Astrocyte (in vitro differentiated cells and primary cell): ENCODE measurements around the gene LBX1.

ENCODE experiments used
- EZH2 ChIP-seq: IDR thresholded peaks from 2 replicates; pipeline ENCODE4 v1.6.1; 2012; ENCODE audit warnings: mild to moderate bottlenecking, low read length, inconsistent platforms; ENCODE audit not compliant: insufficient read depth
- TF ChIP-seq, protein P1 (sequence below): IDR thresholded peaks from 2 replicates; pipeline ENCODE4 v1.5.1; 2011; ENCODE audit warnings: low read depth, mild to moderate bottlenecking, inconsistent platforms, low read length, moderate library complexity; ENCODE audit not compliant: insufficient read depth

DNA sequence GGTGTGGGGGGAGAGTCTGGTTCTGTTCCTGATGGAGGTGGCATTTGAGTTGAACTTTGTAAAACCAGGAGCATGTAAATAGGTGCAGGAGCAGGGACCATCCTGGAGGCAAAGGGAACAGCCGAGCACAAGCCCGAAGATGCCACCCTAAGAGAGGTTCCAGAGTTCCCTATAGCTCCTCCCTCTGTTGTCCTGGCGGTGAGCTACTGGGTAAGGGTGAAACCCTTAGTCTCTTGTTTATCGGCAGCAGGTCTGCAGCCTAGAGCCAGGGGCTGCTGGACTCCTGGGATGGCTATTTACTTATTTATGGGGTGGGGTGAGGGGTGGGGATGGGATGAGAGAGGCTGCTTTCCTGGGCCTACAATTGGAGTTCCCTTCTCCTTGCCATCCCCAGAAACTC, 6.5 kb upstream of the LBX1 start:
- TF ChIP-seq, protein P1, sequence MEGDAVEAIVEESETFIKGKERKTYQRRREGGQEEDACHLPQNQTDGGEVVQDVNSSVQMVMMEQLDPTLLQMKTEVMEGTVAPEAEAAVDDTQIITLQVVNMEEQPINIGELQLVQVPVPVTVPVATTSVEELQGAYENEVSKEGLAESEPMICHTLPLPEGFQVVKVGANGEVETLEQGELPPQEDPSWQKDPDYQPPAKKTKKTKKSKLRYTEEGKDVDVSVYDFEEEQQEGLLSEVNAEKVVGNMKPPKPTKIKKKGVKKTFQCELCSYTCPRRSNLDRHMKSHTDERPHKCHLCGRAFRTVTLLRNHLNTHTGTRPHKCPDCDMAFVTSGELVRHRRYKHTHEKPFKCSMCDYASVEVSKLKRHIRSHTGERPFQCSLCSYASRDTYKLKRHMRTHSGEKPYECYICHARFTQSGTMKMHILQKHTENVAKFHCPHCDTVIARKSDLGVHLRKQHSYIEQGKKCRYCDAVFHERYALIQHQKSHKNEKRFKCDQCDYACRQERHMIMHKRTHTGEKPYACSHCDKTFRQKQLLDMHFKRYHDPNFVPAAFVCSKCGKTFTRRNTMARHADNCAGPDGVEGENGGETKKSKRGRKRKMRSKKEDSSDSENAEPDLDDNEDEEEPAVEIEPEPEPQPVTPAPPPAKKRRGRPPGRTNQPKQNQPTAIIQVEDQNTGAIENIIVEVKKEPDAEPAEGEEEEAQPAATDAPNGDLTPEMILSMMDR, result no peak
- TF ChIP-seq EZH2, result no peak
